Stimulated activated CD4-positive, alpha-beta T cell treated with anti-CD3 and anti-CD28 coated beads, Interleukin-15, amount 100 ng/mL, for 24 hours (primary cell): ENCODE data around the gene CBR1.
"Not testable (repeated sequence)": the region's sequence is repeated elsewhere in the genome, so short reads cannot be mapped to it uniquely, and the experiment has no call there.

Experiments
- DNase-seq: peaks from one replicate; pipeline ENCODE4 v3.0.0-alpha.2; 2020

CBR1 gene

DNA sequence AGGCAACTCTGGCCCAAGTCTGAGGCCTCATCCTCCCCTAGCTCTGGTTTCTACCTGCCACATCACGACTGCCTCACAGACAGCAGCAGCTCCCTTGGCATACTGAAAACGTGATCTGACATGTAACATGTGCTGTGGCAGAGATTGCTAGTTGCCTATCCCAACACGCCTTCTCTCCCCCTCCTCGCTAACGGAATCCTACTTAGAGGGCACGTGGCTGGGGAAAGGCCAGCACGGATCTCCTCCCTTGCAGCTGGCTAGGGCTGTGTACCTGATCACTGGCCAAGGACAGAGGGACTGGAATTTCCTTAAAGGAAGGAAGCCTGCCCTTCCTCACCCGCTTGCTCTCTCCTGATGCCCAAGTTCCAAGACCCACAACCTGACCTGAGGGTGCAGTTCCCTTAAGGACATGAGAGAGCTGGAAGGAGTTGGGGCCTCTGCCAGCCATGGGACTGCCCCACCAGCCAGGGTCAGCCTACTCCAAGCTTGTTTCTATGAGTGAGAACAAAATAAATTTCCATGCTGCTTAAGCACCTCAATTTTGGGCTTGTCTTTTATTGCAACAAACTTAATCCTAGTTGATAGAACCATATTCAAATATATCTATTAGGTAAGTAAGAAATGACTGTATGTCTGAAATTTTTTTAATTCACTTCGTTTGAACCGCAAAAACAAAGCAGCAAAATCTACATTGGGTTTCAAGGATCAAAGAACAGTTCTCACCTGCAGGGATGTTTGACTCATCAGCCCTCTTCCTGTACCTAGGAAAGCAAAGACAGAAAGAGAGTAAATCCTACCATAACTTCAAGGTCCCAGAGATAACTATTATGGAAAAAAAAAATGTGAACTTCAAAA is 16.7 kb upstream of the CBR1 start:
- no peak for DNase-seq

DNA sequence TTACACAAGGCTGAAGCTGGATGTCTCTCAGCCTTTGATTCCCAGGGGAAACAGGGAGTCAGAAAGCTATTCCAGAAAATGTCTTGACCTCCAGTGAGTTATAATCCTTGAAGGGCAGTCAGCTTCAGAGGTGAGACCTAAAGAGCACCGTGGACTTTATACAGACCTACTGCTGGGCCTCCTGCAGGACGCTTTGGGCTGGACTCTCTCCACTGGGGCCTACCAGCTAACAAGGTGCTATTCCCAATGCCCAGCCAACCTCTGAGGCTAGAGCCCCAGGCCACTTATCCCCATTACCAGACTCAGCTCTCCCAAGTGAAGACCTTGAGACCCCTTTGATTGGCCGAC is 16.1 kb upstream of the CBR1 start:
- no peak for DNase-seq

DNA sequence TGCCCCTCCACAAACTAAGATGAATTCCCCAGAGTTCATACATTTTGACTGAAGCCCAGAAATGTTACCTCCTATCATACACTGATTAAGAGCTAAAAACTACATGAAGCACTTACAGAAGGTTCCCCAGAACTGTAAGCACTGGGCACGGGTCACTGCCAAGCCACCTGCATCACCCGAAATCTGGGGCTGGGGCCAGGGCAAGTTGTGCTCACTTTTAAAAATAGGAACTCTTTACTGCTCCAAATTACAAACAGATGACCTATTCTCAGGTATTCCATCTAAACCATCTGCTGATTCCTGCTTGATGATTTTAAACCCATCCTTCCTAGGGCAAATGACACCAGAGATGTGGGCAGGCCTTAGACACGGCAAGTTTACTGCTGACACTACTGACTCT is 14.3 kb upstream of the CBR1 start:
- DNase-seq, result no peak

DNA sequence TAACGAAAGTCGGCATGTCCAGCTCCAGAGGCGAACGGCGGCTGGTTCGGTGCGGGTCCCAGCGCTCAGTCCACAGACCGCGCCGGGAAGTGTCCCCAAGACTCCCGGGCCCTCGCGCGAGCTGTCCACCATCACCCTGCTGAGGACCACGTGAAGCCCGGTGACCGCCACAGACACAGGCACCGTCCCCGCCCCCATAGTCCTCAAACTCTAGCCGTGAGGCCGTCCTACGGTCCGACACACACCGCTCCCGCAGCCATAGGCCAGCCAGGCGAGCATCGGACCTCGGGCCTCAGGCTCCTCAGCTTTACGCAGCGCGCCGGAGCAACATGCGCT is 10.0 kb upstream of the CBR1 start:
- peak; percentile 46 for DNase-seq

DNA sequence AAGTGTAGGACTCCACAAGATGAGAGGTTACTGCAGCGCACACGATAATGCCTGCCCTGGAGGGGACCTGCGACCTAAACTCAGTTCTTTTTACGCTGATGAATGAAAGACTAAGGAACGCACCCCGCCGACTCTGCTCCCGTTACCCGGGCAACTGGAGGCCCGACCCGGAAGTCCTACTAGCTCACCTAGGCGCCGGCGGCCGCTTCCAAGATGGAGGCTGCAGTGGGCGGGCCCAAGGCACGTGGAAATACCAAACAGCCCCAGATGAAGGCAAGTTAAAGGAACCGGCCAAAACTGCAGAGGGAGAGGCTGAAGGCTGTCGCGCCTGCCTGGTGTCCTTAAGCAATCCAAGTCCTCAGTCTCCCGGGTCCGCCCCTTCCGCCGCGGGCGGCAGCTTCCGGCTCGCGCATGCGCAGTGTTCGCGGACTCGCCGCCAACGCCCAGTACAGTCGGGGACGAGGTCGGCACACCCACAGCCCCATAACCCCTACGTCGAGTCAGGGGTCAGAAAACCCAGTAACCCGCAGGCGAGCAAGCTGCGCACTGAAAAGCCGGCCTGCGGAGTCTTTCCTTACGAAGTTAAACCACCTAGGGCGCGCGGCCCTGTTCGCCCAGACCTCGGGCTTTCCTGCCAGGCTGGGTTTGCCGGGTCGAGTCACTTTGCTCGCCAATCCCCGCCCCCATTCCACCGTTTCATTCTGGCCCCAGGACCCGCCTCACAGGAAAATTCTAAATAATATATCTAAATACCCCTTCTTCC is 9.5 kb upstream of the CBR1 start, which contains the start of gene SETD4:
Gene SETD4, minus strand, starts transcription at position 368 of the 763 bp plus-strand sequence. CDS start 1,638 bp downstream, outside the sequence.
- peak; percentile 96 for DNase-seq

DNA sequence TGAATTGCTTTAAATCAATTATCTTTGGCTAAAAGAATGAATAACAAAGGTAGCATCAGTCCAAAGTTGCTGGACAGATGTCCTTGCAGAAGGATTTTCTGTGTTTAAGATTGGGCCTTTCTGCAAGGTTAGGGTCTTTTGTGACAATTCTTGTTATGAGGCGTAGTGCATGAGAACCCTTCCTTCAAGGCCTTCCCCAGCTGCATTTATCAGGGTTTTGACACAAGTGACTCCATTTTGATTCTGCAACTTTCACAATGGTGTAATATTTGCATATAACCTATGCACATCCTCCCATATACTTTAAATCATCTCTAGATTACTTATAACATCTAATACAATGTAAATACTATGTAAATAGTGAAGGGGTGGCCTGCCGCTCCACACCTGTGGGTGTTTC is 8.4 kb upstream of the CBR1 start:
- no peak for DNase-seq

DNA sequence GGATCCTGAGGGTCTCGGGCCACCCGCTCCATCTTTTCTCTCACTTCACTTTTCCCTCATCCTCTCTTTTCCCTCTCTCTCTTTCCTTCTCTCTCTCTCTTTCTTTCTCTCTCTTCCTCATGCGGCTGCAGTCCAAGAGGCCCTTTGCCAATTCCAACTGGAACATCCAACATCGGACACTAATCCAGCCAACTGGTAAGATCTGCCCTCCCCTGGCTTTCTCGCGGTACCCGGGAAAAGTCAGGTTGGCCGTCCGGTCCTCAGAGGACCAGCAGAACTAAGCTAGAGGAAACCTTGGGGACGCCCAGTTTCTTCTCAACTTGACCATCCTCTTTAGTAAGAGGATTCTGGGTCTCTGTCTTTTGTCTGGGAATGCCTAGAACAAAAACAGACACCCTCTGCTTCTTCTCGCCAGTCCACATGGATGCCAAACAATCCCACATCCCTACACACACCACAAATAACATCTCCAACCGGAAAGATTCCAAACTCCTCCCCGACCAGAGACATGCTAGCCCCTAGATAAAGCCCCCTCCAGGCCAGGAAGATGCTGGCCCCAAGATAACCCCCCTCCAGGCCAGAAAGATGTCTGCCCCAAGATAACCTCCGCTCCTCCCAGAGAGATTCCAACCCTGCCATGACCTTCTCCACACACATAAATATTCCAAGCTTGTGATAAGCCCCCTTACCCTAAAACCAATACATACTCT is 6.3 kb upstream of the CBR1 start:
- no peak for DNase-seq

DNA sequence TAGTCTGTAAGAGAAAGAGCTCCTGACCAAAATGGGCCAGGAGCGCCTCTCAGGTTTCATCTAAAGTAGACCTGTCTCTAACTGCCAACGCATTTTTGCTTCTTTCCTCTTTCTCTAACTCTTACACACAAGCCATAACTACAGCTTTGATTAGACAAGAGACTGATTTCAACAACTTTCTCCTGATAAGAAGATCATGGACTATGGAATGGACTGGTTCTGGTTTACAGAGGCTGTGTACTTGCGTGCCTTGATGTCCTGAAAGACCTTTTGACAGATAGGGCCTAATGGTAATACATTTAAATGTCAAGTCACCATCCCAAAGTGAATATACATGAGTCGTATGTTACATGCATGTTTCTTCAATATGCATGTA is 5.8 kb upstream of the CBR1 start:
- no peak for DNase-seq

DNA sequence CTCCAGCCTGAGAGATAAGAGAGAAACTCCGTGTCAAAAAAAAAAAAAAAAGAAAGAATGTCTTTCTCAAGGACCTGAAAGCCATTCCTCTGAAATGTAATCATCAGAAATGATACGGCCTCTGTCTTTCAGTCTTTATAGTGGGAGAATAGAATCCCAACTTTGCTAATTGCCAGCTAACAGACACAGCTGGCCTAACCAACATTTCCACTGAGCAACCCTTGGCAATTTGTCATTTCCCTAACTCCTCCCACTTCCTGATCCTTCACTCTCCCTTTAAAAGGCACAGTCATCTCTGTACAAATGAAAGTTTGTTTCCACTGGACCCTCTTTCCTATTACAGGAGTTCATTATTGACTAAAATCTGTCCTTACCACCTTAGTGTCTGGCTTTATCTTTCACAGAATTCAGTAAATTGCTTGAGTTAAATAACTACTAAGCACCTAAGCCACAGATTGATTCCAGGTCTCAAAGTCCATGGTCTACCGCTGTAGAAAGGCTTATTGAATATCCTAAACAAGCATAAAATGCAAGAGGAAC is 4.3 kb upstream of the CBR1 start:
- DNase-seq, result peak; percentile 41

DNA sequence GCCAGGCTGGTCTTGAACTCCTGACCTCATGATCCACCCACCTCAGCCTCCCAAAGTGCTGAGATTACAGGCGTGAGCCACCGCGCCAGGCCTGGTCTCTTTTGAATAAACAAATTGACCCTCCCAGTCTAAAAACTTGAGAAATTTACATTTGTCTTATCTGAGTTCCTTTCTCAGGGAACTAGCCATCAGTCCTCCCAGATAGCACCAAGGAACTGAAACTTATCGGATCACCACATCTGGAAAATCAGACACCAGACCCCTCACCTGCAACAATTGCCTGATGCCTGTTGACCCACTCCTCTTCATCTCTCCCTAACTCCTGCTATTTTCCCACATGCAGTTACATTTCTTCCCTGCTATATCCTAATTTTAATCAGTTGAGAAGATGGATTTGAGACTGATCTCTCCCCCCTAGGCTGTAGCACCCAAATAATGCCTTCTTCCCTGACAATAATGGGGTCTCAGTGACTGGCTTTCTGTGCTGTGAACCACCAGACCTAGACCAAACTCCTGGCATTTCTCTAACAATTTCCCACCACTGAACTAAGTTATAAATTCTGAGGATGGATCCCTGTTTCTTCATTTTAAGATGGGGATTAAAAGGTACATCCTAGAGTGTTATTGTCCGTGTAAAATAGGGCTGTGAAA is 951 bp upstream of the CBR1 start:
- no peak for DNase-seq

DNA sequence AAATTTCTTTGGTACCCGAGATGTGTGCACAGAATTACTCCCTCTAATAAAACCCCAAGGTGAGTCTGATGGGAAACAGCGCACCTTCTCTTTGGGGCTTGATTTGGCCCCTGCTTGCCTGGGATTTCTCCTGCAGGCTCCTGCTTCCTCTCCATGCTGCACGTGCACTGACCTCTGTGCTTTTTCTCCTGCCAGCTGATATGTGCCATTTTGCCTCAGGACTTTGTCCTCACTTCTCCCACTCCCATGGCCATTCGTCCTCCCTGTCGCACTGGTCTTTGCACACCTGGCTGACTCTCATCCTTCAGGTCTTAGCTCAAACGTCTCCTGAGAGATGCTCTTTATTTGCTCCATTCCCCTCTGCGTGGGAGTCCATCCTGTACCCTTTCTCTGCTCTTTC is 1.2 kb downstream of the CBR1 start:
- DNase-seq, result no peak

DNA sequence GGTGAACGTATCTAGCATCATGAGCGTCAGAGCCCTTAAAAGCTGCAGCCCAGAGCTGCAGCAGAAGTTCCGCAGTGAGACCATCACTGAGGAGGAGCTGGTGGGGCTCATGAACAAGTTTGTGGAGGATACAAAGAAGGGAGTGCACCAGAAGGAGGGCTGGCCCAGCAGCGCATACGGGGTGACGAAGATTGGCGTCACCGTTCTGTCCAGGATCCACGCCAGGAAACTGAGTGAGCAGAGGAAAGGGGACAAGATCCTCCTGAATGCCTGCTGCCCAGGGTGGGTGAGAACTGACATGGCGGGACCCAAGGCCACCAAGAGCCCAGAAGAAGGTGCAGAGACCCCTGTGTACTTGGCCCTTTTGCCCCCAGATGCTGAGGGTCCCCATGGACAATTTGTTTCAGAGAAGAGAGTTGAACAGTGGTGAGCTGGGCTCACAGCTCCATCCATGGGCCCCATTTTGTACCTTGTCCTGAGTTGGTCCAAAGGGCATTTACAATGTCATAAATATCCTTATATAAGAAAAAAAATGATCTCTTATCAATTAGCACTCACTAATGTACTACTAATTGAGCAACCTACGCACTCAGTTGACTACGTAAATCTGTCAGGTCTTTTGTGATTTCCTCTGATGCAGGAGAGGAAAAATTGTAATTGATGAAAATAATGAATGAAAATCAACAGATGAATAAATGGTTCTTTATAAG is 2.8 kb downstream of the CBR1 start:
- no peak for DNase-seq

DNA sequence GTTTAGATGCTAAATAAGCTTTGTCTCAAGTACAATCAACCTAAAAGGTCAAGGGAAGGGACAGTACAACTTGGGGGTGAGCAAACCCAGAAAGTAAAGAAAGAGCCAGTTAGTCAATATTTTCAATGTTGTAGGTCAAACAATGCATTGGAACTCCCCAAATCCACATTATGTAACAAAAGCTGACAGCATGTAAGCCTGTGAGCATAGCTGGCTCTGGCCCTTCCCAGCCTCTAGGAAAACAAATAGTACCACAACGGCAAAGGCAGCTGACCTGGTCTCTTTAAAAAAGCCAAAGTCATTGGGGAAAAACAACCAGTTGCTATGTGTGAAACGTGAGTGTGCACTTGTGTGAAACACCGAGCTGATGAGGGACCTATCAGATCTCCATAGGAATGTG is 3.4 kb downstream of the CBR1 start:
- no peak for DNase-seq

DNA sequence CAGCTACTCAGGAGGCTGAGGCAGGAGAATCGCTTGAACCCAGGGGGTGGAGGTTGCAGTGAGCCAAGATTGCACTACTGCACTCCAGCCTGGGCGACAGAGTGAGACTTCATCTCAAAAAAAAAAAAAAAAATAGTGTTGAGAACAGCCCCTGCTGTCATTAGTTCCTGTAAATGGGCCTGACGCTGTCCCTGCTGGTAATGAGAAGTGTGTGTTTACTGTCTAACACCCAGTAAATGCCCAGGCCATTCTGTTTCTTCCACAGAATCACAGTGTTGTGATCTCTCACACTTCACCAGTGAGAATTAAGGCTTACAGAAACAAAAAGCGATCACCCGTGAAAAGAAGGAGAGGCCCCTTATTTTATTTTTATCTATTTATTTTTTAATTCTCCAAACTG is 4.1 kb downstream of the CBR1 start:
- not testable (repeated sequence) for DNase-seq

DNA sequence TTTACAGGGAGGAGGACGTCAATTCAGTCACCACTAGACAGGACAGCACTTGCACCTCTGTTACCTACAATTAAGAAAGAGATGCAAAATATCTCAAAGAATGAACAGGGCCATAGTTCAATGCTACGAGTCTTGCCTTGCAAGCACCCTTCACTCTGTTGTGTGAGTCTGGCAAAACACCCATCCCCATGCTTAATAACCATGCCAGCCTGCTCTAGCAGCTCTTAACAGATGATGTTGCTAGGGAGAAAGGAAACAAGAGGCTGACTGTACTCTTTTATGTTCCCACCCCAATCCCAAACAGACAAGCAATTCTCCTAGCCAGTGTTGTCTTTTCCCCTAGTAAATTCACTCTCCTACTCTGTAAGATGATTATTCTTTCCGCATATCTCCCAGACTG is 5.3 kb downstream of the CBR1 start:
- no peak for DNase-seq

DNA sequence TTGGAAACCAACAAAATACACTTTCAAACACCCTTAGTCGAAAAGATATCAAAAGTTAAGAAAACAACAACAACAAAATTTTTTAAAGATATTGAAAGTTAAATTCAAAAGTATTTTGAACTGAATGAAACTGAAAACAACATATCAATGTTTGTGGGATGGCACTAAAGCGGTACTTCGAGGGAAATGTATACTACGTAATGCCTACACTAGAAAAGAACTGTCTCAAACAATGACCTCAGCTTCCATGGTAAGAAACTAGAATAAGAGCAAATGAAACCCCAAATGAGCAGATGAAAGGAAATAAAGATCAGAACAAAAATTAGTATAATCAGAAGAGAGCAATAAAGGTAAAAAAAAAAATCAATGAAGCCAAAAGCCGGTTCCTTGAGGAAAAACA is 6.1 kb downstream of the CBR1 start:
- DNase-seq, result no peak

DNA sequence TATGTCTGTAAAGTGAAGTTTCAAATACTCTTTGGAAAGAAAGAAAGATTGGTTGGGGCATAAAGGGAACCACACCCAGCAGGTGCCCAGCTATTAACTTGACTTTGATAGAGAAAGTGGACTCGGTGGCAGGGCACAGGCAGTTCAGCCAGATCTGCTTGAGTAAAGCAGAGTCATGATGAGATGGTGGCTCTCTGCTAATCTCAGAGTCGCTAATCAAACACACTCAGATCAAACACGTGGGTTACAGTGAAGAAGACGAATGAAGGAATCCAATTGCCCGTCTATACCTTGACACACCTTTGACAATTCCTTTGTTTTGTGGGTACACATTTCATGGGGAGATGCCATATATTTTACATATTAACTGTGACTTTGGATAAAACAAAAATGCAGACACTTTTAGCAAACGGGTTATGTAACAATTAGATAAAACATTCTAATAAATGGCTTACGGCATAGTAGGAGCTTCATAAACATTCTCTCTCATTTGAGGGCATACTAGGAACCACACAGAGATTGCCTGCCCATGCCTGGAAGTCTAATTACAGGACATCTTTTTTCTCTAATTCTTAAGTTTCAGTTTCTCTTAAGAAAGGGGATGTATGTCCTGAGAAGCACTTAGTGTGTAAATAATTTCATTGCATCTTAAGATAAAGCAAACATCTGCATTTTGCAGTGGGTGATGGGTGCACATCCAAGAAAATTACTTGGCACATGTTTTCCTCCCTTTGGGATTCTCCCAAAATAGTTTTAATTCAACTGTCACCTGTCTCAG is 7.2 kb downstream of the CBR1 start:
- no peak for DNase-seq

DNA sequence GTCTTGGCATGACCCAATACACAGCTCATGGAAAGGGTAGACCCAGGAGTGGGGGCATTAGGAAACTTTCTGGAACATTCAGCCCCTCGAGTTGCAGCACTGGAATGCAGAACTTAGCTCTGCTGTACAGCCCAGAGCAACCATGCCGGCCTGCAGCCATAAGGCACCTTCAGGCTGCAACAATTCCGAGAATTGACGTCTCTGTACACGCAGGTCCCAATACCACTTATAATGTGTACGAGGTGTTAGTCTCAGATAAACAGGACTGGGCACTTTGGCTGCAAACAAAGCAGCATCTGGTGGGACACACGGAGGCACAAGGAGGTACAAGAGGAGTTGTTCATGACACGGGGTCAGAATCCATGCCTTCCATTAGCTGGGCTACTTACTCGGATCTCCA is 7.9 kb downstream of the CBR1 start:
- no peak for DNase-seq

DNA sequence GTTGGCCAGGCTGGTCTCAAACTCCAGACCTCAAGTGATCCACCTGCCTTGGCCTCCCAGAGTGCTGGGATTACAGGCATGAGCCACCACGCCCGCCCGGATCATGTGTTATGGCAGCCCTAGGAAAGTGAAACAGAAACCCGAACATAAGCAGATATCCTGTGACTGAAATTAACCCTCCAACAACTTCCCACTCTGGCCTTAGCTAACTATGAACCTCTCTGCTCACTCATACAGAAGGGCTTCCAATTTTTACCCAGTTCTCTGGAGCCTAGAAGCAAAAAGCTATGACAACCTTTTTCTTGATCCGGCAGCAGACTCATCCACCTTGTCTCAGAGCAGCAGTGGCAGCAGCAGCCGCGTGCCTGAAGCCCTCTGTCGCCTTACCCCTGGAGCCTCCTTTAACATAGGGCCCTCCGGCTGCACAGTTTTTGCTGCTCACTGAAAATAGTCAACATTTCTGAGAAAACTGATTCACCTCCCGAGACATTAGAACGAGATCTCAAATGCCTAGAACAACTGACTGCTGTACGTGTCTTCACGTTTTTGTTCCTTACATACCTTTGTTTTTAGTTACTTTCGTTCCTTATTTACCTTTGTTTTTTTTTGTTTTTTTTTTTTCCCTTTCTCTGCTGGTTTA is 9.3 kb downstream of the CBR1 start:
- peak; percentile 51 for DNase-seq

DNA sequence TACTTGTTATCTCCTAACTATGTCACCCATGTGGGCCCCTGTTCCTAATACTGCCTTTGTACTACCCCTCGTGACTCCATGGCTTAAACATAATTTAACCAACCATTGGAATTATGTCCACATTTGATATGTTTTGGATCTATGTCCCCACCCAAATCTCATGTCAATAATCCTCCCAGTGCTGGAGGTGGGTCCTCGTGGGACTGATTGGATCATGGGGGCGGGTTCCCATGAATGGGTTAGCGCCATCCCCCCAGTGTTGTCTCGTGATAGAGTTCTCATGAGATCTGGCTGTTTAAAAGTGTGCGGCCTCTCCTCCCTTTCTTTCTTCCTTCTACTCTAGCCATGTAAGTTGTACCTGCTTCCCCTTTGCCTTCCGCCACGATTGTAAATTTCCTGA is 9.8 kb downstream of the CBR1 start:
- no peak for DNase-seq

DNA sequence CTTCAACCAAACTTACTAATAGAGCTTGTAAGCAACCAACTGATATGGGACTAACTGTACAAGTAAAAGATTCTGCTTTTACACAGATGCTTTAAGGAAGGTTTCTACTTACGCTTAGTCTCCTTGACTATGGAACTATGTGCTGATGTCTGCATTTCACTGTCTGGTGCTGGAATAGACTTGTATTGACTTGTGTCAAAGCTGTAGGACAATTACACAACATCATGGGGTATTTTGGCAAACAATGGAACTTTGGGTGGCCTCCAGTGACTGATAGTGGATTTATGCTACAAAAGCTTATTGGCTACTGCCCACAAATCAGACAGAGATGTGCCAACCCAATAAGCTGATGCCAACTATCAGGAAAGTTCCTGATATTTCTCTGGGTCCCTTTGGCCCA is 10.6 kb downstream of the CBR1 start:
- no peak for DNase-seq
